ENCODE results near the gene EHBP1. TPM values are rescaled to one million over a fixed set of nuclear protein-coding genes. Genes with fewer than 3 reads are reported as not detected.

EHBP1 gene
- polyA plus RNA-seq, 1 of the 3 experiments (the other 2 are of a cell fraction), result 62.7 TPM

DNA sequence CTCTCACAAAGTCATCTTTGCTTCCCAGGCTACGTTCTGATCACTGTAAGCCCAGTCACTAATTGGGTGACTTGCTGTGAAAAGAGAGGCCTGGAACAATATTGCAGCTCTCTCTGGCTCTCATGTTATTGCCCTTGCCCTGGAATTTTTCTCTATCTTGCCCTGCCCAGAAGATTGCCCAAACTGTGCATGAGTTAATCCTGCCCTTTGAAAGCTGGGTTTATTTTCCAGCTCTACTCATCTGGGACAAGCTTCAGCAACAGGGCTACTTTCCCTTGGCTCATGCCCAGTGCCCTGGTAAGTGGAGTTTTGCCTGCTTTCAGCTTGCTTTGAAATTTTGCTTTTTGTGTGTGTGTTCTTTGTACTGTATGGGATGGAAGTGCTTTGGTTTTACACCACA lies 6.9 kb upstream of the EHBP1 start (continued):
- TF ChIP-seq, protein P1, sequence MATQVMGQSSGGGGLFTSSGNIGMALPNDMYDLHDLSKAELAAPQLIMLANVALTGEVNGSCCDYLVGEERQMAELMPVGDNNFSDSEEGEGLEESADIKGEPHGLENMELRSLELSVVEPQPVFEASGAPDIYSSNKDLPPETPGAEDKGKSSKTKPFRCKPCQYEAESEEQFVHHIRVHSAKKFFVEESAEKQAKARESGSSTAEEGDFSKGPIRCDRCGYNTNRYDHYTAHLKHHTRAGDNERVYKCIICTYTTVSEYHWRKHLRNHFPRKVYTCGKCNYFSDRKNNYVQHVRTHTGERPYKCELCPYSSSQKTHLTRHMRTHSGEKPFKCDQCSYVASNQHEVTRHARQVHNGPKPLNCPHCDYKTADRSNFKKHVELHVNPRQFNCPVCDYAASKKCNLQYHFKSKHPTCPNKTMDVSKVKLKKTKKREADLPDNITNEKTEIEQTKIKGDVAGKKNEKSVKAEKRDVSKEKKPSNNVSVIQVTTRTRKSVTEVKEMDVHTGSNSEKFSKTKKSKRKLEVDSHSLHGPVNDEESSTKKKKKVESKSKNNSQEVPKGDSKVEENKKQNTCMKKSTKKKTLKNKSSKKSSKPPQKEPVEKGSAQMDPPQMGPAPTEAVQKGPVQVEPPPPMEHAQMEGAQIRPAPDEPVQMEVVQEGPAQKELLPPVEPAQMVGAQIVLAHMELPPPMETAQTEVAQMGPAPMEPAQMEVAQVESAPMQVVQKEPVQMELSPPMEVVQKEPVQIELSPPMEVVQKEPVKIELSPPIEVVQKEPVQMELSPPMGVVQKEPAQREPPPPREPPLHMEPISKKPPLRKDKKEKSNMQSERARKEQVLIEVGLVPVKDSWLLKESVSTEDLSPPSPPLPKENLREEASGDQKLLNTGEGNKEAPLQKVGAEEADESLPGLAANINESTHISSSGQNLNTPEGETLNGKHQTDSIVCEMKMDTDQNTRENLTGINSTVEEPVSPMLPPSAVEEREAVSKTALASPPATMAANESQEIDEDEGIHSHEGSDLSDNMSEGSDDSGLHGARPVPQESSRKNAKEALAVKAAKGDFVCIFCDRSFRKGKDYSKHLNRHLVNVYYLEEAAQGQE (IDR thresholded peaks at IDR 0.05; ENCODE audit: low read depth, low read length), result no peak
- TF ChIP-seq TAF1 (IDR thresholded peaks at IDR 0.05; ENCODE audit: borderline replicate concordance, low read depth, low read length), result no peak
- TF ChIP-seq YY1 (IDR thresholded peaks at IDR 0.05; ENCODE audit: low read depth), result no peak

DNA sequence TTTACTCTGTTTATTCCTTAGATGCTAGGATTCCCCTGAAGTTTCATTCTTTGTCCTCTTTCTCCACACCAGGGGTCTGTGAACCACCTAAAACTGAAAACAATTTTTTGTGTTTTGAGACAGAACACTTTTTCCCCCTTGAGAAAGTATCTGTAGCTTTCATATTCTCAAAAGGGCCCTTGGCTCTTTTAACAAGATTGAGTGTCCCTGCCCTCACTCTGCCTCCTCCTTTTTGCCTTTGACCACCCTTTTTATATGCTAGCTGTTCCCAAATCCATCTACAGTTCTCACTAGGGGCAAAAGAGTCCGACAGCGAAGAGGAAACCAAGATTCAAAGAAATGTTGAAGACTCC lies 883 bp upstream of the EHBP1 start:
- H3K4me2 ChIP-seq, result peak overlapping the region; percentile 75
- 7% methylated on average over 2 of the region's 2 CpGs for WGBS (ENCODE audit: low lambda C conversion rate)
- DNase-seq, result no peak
- peak overlapping the region; percentile 79 to 92 for H3K27ac ChIP-seq (ENCODE audit: low read depth in 2 of 2, low read length in 1 of 2)
- peaks cover 20 to 21% of the 10 kb centered on the region in 2 experiments for H3K36me3 ChIP-seq (replicated peaks in 1 of 2; ENCODE audit: control insufficient read depth in 1 of 2, insufficient read depth in 2 of 2, low read length in 1 of 2)
- peak overlapping the region; percentile 75 for H3K9ac ChIP-seq
- no peaks in the 10 kb centered on the region for H3K9me3 ChIP-seq
- peak overlapping the region; percentile 63 to 72 for H3K4me3 ChIP-seq (ENCODE audit: low read depth in 2 of 2, low read length in 1 of 2)
- TF ChIP-seq FOXM1 (IDR thresholded peaks at IDR 0.05; ENCODE audit: low read depth) (no peak), TAF1 (IDR thresholded peaks at IDR 0.05; ENCODE audit: borderline replicate concordance, low read depth, low read length) (no peak), MXI1 (IDR thresholded peaks at IDR 0.05; ENCODE audit: low read depth, low read length) (no peak), NFIC (IDR thresholded peaks at IDR 0.05; ENCODE audit: borderline replicate concordance) (no peak), EP300 (IDR thresholded peaks at IDR 0.05; ENCODE audit: borderline replicate concordance in 1 of 2, low read depth in 1 of 2, low read length in 1 of 2) (no peak), GATA2 (CRISPR knock-in tag; IDR thresholded peaks at IDR 0.05) (no peak), EZH2phosphoT487 (IDR thresholded peaks at IDR 0.05; ENCODE audit: borderline replicate concordance, low read depth) (no peak), GABPA (IDR thresholded peaks at IDR 0.05; ENCODE audit: low read depth) (no peak), RXRA (IDR thresholded peaks at IDR 0.05; ENCODE audit: borderline replicate concordance, low read depth) (no peak), NRF1 (IDR thresholded peaks at IDR 0.05; ENCODE audit: low read depth, low read length) (no peak), RCOR1 (IDR thresholded peaks at IDR 0.05; ENCODE audit: low read length) (no peak)
- TF ChIP-seq, protein P2, sequence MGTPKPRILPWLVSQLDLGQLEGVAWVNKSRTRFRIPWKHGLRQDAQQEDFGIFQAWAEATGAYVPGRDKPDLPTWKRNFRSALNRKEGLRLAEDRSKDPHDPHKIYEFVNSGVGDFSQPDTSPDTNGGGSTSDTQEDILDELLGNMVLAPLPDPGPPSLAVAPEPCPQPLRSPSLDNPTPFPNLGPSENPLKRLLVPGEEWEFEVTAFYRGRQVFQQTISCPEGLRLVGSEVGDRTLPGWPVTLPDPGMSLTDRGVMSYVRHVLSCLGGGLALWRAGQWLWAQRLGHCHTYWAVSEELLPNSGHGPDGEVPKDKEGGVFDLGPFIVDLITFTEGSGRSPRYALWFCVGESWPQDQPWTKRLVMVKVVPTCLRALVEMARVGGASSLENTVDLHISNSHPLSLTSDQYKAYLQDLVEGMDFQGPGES (IDR thresholded peaks at IDR 0.05; ENCODE audit: low read depth, low read length), result no peak
- TF ChIP-seq, protein P3, sequence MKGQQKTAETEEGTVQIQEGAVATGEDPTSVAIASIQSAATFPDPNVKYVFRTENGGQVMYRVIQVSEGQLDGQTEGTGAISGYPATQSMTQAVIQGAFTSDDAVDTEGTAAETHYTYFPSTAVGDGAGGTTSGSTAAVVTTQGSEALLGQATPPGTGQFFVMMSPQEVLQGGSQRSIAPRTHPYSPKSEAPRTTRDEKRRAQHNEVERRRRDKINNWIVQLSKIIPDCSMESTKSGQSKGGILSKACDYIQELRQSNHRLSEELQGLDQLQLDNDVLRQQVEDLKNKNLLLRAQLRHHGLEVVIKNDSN (IDR thresholded peaks at IDR 0.05; ENCODE audit: borderline replicate concordance, low read depth), result no peak
- H3F3A ChIP-seq (replicated peaks; ENCODE audit: insufficient read depth), result peaks cover 6% of the 10 kb centered on the region
- ChIA-PET CTCF (interaction anchor here (0.7 to 3.4 kb wide), 4 partner anchors 71 to 248 kb away, joined by 3 to 15 read pairs (median 3); partner anchors contain the start of gene TMEM17), POLR2A (interaction anchor here (1.0 kb wide), 1 partner anchor 14 kb away, joined by 3 read pairs; no protein-coding TSS in a partner anchor)
- no peaks in the 10 kb centered on the region for H3K27me3 ChIP-seq (ENCODE audit: insufficient read depth)
- peaks cover 39% of the 10 kb centered on the region for H3K79me2 ChIP-seq (ENCODE audit: insufficient read depth)
- peak overlapping the region; percentile 99 for H2AFZ ChIP-seq (ENCODE audit: low read depth)
- H3K9me2 ChIP-seq, result no peaks in the 10 kb centered on the region
- no peaks in the 10 kb centered on the region for H4K20me1 ChIP-seq (ENCODE audit: insufficient read depth)
- peaks cover 0 to 25% of the 10 kb centered on the region in 2 experiments; a peak in 2 of 4 replicates for H3K4me1 ChIP-seq (ENCODE audit: control insufficient read depth in 1 of 2, insufficient read depth in 2 of 2, low read depth in 1 of 2, low read length in 1 of 2)
